HFFc6 (cell line): ENCODE results near the gene SIK2. TPM values are rescaled to one million over a fixed set of nuclear protein-coding genes. Genes with fewer than 3 reads are reported as not detected.
"Not testable (repeated sequence)": the region's sequence is repeated elsewhere in the genome, so short reads cannot be mapped to it uniquely, and the experiment has no call there.

Experiments
- DNase-seq: peaks from one replicate; pipeline ENCODE4 v3.0.0-alpha.2; 2018
- H3K27ac Mint-ChIP-seq: 2 replicates; pipeline ENCODE4 v1.8.0; 2020; ENCODE audit warnings: mild to moderate bottlenecking, mixed read lengths
- H3K27me3 Mint-ChIP-seq: 2 replicates; pipeline ENCODE4 v1.8.0; 2021; ENCODE audit warnings: mild to moderate bottlenecking, moderate library complexity, mixed read lengths; ENCODE audit not compliant: insufficient read depth
- H3K36me3 Mint-ChIP-seq: 2 replicates; pipeline ENCODE4 v1.8.0; 2021; ENCODE audit warnings: low read depth, mixed read lengths
- H3K4me1 Mint-ChIP-seq: 2 replicates; pipeline ENCODE4 v1.8.0; 2020; ENCODE audit warnings: low read depth, mixed read lengths
- H3K4me3 Mint-ChIP-seq: 2 replicates; pipeline ENCODE4 v1.8.0; 2020; ENCODE audit warnings: mild to moderate bottlenecking, moderate library complexity, mixed read lengths
- H3K9me3 Mint-ChIP-seq: 2 replicates; pipeline ENCODE4 v1.8.0; 2020; ENCODE audit warnings: mild to moderate bottlenecking, mixed read lengths
- CTCF ChIP-seq: fragments of 200-600 bp; sonication (generic); IDR thresholded peaks from 2 replicates; pipeline ENCODE4 v1.5.0; 2021; ENCODE audit warnings: antibody characterized with exemption, mild to moderate bottlenecking
- total RNA-seq, 6 experiments: library from RNA; stranded (reverse); fragmentation: NEBNext Ultra II Directional; extraction: Animal tissue kit (Norgen Biotek cat#: 25700); gene quantifications; 2 replicates in 1 of 6; 3 replicates in 5 of 6; pipeline ENCODE4 v1.2.3, GENCODE V29; 2021

Gene SIK2
- total RNA-seq, 6 experiments from 2014 or later = 15.4 to 25.5 (median 18.0) TPM

GRCh38 chr11:111644922-111645321 lies 42.7 kb downstream of the SIK2 start:
- H3K27ac Mint-ChIP-seq = 0 out of 2 replicates have a peak overlapping the region, but pooled peaks have one; percentile 17
- H3K36me3 Mint-ChIP-seq = peaks cover 14% of the 10 kb centered on the region
- H3K4me3 Mint-ChIP-seq = no peak overlapping the region
- H3K27me3 Mint-ChIP-seq = no peaks in the 10 kb centered on the region; the same call in 1 of the 2 replicates
- H3K4me1 Mint-ChIP-seq = peaks cover 27% of the 10 kb centered on the region
- TF ChIP-seq CTCF = no peak
- H3K9me3 Mint-ChIP-seq = no peaks in the 10 kb centered on the region
- no peak for DNase-seq

- DNase-seq = no peak
- H3K27ac Mint-ChIP-seq = no peak overlapping the region
- peaks cover 23% of the 10 kb centered on the region for H3K4me1 Mint-ChIP-seq
- no peaks in the 10 kb centered on the region; the same call in 1 of the 2 replicates for H3K27me3 Mint-ChIP-seq
- H3K36me3 Mint-ChIP-seq = peaks cover 14% of the 10 kb centered on the region
- no peak overlapping the region for H3K4me3 Mint-ChIP-seq
- H3K9me3 Mint-ChIP-seq = no peaks in the 10 kb centered on the region
- no peak for TF ChIP-seq CTCF
Observed at GRCh38 chr11:111645657-111646316, 43.5 kb downstream of the SIK2 start.

- H3K4me1 Mint-ChIP-seq = peaks cover 37% of the 10 kb centered on the region
- H3K4me3 Mint-ChIP-seq, H3K27me3 Mint-ChIP-seq, H3K27ac Mint-ChIP-seq, DNase-seq, H3K36me3 Mint-ChIP-seq, H3K9me3 Mint-ChIP-seq: not testable (repeated sequence)
Observed at GRCh38 chr11:111651336-111651735, 49.1 kb downstream of the SIK2 start.

- Mint-ChIP-seq H3K4me3 (no peak overlapping the region), H3K27ac (no peak overlapping the region), H3K27me3 (no peaks in the 10 kb centered on the region), H3K9me3 (no peaks in the 10 kb centered on the region), H3K4me1 (peaks cover 46% of the 10 kb centered on the region), H3K36me3 (no peaks in the 10 kb centered on the region)
- no peak for TF ChIP-seq CTCF
- no peak for DNase-seq
Observed at GRCh38 chr11:111652184-111652583, 49.9 kb downstream of the SIK2 start.

DNA sequence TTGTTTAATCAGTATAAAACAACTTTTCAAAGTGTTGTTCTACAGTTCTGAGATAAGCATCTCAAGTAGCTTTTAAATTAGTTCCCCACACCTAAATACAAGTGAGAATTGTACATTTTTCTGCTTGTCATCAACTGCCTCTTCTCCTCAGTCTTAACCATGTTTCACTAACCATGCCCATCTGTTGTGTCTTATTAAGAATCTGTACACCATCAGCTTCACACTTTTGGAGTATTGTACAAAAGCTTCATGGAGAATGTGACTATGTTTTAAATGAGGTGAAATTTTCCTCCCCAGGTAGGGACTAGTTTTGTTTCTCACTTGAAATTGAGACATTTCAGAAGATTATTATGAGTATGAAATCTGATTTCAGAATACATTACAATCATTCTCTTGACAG lies 52.4 kb downstream of the SIK2 start:
- TF ChIP-seq CTCF = no peak
- peaks cover 4% of the 10 kb centered on the region; the same call in 1 of the 2 replicates for H3K27me3 Mint-ChIP-seq
- no peak overlapping the region for H3K27ac Mint-ChIP-seq
- H3K36me3 Mint-ChIP-seq = no peaks in the 10 kb centered on the region
- no peaks in the 10 kb centered on the region for H3K9me3 Mint-ChIP-seq
- H3K4me1 Mint-ChIP-seq = peaks cover 48% of the 10 kb centered on the region
- no peak overlapping the region for H3K4me3 Mint-ChIP-seq
- DNase-seq = no peak

GRCh38 chr11:111655924-111656323 lies 53.7 kb downstream of the SIK2 start:
- peaks cover 49% of the 10 kb centered on the region for H3K4me1 Mint-ChIP-seq
- DNase-seq = no peak
- H3K4me3 Mint-ChIP-seq = no peak overlapping the region
- no peak overlapping the region for H3K27ac Mint-ChIP-seq
- H3K36me3 Mint-ChIP-seq = peaks cover 1% of the 10 kb centered on the region
- no peaks in the 10 kb centered on the region for H3K9me3 Mint-ChIP-seq
- no peak for TF ChIP-seq CTCF
- H3K27me3 Mint-ChIP-seq = peaks cover 4% of the 10 kb centered on the region; the same call in 1 of the 2 replicates

- Mint-ChIP-seq H3K36me3 (peaks cover 16% of the 10 kb centered on the region), H3K4me1 (peaks cover 38% of the 10 kb centered on the region)
- H3K4me3 Mint-ChIP-seq, H3K9me3 Mint-ChIP-seq, H3K27me3 Mint-ChIP-seq, H3K27ac Mint-ChIP-seq, DNase-seq: not testable (repeated sequence)
Observed at GRCh38 chr11:111657905-111658304, 55.7 kb downstream of the SIK2 start.

- not testable (repeated sequence) for DNase-seq, H3K4me3 Mint-ChIP-seq, H3K9me3 Mint-ChIP-seq, H3K27ac Mint-ChIP-seq, H3K27me3 Mint-ChIP-seq
- peaks cover 43% of the 10 kb centered on the region for H3K4me1 Mint-ChIP-seq
- H3K36me3 Mint-ChIP-seq = peaks cover 20% of the 10 kb centered on the region
Observed at GRCh38 chr11:111658493-111658892, 56.2 kb downstream of the SIK2 start.
